Measurements from ENCODE around the gene DNAJC8.

The DNAJC8 gene

DNA sequence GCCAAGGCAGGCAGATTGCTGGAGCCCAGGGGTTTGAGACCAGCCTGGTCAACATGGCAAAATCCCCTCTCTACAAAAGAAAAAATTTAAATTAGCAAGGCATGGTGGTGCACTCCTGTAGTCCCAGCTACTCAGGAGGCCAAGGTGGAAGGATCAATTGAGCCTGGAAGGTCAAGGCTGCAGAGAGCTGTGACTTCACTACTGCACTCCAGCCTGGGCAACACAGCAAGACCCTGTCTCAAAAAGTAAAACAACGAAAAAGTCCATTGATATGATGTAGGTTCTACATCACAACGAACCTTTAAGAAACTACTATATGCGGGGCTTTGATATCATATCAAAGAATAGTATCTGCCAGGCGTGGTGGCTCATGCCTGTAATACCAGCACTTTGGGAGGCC is 77.2 kb downstream of the DNAJC8 start:
- no peak overlapping the region for H3K27ac ChIP-seq (ENCODE audit: extremely low read depth, low read depth, low read length)
- H3K36me3 ChIP-seq (ENCODE audit: control insufficient read depth in 2 of 2, insufficient read depth in 1 of 2, low read length in 2 of 2), result no peaks in the 10 kb centered on the region
- ChIA-PET CTCF (no interaction called here), POLR2A (interaction anchor here (0.7 kb wide), 1 partner anchor 19 kb away, joined by 3 read pairs; no protein-coding TSS in a partner anchor)
- H3K4me3 ChIP-seq (ENCODE audit: low read depth, low read length), result no peak overlapping the region
- TF ChIP-seq ZNF548 (tag by site-specific recombination; IDR thresholded peaks at IDR 0.05) (no peak), ZNF121 (tag by site-specific recombination; IDR thresholded peaks at IDR 0.05) (peak; percentile 73)
- H3K9me3 ChIP-seq (ENCODE audit: control insufficient read depth, insufficient read depth, low read depth, low read length), result no peaks in the 10 kb centered on the region
- no peaks in the 10 kb centered on the region for H3K4me1 ChIP-seq (ENCODE audit: control insufficient read depth, insufficient read depth, low read length)

DNA sequence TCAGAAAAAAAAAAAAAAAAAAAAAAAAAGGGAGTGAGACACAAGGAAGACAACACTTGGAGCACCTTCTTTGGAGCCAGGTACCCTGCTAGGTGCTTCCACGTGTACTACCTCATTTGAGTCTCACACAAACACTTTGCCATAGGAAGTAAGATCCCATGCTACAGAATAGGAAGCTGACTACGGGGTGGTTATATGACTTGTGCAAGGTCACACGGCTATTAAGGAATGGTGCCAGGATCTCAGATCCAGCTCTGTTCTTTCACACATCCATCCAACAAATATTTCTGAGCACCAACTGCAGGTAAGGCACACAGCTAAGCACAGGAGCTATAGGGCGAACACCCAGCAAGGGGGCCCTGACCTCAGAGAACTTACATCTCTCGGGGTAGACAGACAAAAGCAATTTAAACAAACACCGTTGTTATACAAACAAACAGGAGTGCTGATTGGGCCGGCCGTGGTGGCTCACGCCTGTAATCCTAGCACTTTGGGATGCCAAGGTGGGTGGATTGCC is 78.7 kb downstream of the DNAJC8 start:
- Histone ChIP-seq H3K27ac (ENCODE audit: extremely low read depth, low read depth, low read length) (no peak overlapping the region), H3K4me1 (ENCODE audit: control insufficient read depth, insufficient read depth, low read length) (no peaks in the 10 kb centered on the region), H3K4me3 (ENCODE audit: low read depth, low read length) (no peak overlapping the region), H3K36me3 (ENCODE audit: control insufficient read depth in 2 of 2, insufficient read depth in 1 of 2, low read length in 2 of 2) (no peaks in the 10 kb centered on the region), H3K9me3 (ENCODE audit: control insufficient read depth, insufficient read depth, low read depth, low read length) (no peaks in the 10 kb centered on the region)
- ChIA-PET CTCF (interaction anchor here (0.5 to 0.7 kb wide), 2 partner anchors 39 to 92 kb away, joined by 3 read pairs; no protein-coding TSS in a partner anchor), POLR2A (interaction anchor here (0.6 kb wide), 1 partner anchor 494 kb away, joined by 5 read pairs; the partner anchor contains the start of gene RNU11)
- TF ChIP-seq, protein P1, sequence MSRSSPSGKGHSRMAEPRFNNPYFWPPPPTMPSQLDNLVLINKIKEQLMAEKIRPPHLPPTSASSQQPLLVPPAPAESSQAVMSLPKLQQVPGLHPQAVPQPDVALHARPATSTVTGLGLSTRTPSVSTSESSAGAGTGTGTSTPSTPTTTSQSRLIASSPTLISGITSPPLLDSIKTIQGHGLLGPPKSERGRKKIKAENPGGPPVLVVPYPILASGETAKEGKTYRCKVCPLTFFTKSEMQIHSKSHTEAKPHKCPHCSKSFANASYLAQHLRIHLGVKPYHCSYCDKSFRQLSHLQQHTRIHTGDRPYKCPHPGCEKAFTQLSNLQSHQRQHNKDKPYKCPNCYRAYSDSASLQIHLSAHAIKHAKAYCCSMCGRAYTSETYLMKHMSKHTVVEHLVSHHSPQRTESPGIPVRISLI (tag by site-specific recombination; IDR thresholded peaks at IDR 0.05), result no peak
- TF ChIP-seq ZNF658 (tag by site-specific recombination; IDR thresholded peaks at IDR 0.05) (no peak), ZNF558 (tag by site-specific recombination; IDR thresholded peaks at IDR 0.05) (no peak), YY2 (tag by site-specific recombination; IDR thresholded peaks at IDR 0.05) (no peak), ZNF354C (tag by site-specific recombination; IDR thresholded peaks at IDR 0.05; ENCODE audit: borderline replicate concordance, low read depth) (no peak), ZNF624 (tag by site-specific recombination; IDR thresholded peaks at IDR 0.05) (no peak), ZNF549 (tag by site-specific recombination; IDR thresholded peaks at IDR 0.05) (no peak), ZNF423 (tag by site-specific recombination; IDR thresholded peaks at IDR 0.05) (no peak), ZNF596 (tag by site-specific recombination; IDR thresholded peaks at IDR 0.05) (no peak), TRIM28 (IDR thresholded peaks at IDR 0.05; ENCODE audit: borderline replicate concordance, low read length) (no peak), ZBTB7A (tag by site-specific recombination; IDR thresholded peaks at IDR 0.05; ENCODE audit: low read depth) (no peak)
- TF ChIP-seq, protein P2, sequence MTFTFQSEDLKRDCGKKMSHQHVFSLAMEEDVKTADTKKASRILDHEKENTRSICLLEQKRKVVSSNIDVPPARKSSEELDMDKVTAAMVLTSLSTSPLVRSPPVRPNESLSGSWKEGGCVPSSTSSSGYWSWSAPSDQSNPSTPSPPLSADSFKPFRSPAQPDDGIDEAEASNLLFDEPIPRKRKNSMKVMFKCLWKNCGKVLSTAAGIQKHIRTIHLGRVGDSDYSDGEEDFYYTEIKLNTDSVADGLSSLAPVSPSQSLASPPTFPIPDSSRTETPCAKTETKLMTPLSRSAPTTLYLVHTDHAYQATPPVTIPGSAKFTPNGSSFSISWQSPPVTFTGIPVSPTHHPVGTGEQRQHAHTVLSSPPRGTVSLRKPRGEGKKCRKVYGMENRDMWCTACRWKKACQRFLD (tag by site-specific recombination; IDR thresholded peaks at IDR 0.05), result no peak
- TF ChIP-seq, protein P3, sequence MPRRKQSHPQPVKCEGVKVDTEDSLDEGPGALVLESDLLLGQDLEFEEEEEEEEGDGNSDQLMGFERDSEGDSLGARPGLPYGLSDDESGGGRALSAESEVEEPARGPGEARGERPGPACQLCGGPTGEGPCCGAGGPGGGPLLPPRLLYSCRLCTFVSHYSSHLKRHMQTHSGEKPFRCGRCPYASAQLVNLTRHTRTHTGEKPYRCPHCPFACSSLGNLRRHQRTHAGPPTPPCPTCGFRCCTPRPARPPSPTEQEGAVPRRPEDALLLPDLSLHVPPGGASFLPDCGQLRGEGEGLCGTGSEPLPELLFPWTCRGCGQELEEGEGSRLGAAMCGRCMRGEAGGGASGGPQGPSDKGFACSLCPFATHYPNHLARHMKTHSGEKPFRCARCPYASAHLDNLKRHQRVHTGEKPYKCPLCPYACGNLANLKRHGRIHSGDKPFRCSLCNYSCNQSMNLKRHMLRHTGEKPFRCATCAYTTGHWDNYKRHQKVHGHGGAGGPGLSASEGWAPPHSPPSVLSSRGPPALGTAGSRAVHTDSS (tag by site-specific recombination; IDR thresholded peaks at IDR 0.05), result no peak
- TF ChIP-seq, protein P4, sequence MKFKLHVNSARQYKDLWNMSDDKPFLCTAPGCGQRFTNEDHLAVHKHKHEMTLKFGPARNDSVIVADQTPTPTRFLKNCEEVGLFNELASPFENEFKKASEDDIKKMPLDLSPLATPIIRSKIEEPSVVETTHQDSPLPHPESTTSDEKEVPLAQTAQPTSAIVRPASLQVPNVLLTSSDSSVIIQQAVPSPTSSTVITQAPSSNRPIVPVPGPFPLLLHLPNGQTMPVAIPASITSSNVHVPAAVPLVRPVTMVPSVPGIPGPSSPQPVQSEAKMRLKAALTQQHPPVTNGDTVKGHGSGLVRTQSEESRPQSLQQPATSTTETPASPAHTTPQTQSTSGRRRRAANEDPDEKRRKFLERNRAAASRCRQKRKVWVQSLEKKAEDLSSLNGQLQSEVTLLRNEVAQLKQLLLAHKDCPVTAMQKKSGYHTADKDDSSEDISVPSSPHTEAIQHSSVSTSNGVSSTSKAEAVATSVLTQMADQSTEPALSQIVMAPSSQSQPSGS (tag by site-specific recombination; IDR thresholded peaks at IDR 0.05; ENCODE audit: low read depth), result no peak
- TF ChIP-seq, protein P5, sequence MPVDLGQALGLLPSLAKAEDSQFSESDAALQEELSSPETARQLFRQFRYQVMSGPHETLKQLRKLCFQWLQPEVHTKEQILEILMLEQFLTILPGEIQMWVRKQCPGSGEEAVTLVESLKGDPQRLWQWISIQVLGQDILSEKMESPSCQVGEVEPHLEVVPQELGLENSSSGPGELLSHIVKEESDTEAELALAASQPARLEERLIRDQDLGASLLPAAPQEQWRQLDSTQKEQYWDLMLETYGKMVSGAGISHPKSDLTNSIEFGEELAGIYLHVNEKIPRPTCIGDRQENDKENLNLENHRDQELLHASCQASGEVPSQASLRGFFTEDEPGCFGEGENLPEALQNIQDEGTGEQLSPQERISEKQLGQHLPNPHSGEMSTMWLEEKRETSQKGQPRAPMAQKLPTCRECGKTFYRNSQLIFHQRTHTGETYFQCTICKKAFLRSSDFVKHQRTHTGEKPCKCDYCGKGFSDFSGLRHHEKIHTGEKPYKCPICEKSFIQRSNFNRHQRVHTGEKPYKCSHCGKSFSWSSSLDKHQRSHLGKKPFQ (tag by site-specific recombination; IDR thresholded peaks at IDR 0.05), result no peak
- TF ChIP-seq, protein P6, sequence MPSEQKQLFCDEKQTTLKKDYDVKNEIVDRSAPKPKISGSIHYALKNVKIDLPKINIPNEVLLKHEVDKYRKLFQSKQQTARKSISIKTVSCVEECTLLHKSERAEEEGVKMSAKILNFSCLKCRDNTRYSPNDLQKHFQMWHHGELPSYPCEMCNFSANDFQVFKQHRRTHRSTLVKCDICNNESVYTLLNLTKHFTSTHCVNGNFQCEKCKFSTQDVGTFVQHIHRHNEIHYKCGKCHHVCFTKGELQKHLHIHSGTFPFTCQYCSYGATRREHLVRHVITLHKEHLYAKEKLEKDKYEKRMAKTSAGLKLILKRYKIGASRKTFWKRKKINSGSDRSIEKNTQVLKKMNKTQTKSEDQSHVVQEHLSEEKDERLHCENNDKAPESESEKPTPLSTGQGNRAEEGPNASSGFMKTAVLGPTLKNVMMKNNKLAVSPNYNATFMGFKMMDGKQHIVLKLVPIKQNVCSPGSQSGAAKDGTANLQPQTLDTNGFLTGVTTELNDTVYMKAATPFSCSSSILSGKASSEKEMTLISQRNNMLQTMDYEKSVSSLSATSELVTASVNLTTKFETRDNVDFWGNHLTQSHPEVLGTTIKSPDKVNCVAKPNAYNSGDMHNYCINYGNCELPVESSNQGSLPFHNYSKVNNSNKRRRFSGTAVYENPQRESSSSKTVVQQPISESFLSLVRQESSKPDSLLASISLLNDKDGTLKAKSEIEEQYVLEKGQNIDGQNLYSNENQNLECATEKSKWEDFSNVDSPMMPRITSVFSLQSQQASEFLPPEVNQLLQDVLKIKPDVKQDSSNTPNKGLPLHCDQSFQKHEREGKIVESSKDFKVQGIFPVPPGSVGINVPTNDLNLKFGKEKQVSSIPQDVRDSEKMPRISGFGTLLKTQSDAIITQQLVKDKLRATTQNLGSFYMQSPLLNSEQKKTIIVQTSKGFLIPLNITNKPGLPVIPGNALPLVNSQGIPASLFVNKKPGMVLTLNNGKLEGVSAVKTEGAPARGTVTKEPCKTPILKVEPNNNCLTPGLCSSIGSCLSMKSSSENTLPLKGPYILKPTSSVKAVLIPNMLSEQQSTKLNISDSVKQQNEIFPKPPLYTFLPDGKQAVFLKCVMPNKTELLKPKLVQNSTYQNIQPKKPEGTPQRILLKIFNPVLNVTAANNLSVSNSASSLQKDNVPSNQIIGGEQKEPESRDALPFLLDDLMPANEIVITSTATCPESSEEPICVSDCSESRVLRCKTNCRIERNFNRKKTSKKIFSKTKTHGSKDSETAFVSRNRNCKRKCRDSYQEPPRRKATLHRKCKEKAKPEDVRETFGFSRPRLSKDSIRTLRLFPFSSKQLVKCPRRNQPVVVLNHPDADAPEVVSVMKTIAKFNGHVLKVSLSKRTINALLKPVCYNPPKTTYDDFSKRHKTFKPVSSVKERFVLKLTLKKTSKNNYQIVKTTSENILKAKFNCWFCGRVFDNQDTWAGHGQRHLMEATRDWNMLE (tag by site-specific recombination; conservative IDR thresholded peaks at IDR 0.05; ENCODE audit: low read depth), result no peak
- TF ChIP-seq, protein P7, sequence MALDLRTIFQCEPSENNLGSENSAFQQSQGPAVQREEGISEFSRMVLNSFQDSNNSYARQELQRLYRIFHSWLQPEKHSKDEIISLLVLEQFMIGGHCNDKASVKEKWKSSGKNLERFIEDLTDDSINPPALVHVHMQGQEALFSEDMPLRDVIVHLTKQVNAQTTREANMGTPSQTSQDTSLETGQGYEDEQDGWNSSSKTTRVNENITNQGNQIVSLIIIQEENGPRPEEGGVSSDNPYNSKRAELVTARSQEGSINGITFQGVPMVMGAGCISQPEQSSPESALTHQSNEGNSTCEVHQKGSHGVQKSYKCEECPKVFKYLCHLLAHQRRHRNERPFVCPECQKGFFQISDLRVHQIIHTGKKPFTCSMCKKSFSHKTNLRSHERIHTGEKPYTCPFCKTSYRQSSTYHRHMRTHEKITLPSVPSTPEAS (tag by site-specific recombination; IDR thresholded peaks at IDR 0.05), result no peak
